Measurements from ENCODE around the gene NSF. TPM values are rescaled to one million over a fixed set of nuclear protein-coding genes. Genes with fewer than 3 reads are reported as not detected.

The NSF gene
- total RNA-seq, 1 donor from 2014 or later, result 36.1 TPM

- TF ChIP-seq, protein P1, sequence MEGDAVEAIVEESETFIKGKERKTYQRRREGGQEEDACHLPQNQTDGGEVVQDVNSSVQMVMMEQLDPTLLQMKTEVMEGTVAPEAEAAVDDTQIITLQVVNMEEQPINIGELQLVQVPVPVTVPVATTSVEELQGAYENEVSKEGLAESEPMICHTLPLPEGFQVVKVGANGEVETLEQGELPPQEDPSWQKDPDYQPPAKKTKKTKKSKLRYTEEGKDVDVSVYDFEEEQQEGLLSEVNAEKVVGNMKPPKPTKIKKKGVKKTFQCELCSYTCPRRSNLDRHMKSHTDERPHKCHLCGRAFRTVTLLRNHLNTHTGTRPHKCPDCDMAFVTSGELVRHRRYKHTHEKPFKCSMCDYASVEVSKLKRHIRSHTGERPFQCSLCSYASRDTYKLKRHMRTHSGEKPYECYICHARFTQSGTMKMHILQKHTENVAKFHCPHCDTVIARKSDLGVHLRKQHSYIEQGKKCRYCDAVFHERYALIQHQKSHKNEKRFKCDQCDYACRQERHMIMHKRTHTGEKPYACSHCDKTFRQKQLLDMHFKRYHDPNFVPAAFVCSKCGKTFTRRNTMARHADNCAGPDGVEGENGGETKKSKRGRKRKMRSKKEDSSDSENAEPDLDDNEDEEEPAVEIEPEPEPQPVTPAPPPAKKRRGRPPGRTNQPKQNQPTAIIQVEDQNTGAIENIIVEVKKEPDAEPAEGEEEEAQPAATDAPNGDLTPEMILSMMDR (IDR thresholded peaks at IDR 0.05), result no peak
- TF ChIP-seq POLR2AphosphoS5 (IDR thresholded peaks at IDR 0.05; ENCODE audit: insufficient read depth in 1 of 2, low read depth in 1 of 2) (no peak), POLR2A (IDR thresholded peaks at IDR 0.05) (no peak)
- no peaks in the 10 kb centered on the region for H3K9me3 ChIP-seq
- no peak overlapping the region for H3K27ac ChIP-seq
- H3K4me1 ChIP-seq, result no peaks in the 10 kb centered on the region
- H3K36me3 ChIP-seq, result no peaks in the 10 kb centered on the region
- DNase-seq (ENCODE audit: extremely low spot score in 2 of 2), result no peak
- no peaks in the 10 kb centered on the region for H3K27me3 ChIP-seq
- H3K4me3 ChIP-seq, result no peak overlapping the region
- intact Hi-C loops (cut with DNase I), result no loop called here
These were observed 189.5 kb downstream of the NSF start for GRCh38 chr17:46780003-46780373.

DNA sequence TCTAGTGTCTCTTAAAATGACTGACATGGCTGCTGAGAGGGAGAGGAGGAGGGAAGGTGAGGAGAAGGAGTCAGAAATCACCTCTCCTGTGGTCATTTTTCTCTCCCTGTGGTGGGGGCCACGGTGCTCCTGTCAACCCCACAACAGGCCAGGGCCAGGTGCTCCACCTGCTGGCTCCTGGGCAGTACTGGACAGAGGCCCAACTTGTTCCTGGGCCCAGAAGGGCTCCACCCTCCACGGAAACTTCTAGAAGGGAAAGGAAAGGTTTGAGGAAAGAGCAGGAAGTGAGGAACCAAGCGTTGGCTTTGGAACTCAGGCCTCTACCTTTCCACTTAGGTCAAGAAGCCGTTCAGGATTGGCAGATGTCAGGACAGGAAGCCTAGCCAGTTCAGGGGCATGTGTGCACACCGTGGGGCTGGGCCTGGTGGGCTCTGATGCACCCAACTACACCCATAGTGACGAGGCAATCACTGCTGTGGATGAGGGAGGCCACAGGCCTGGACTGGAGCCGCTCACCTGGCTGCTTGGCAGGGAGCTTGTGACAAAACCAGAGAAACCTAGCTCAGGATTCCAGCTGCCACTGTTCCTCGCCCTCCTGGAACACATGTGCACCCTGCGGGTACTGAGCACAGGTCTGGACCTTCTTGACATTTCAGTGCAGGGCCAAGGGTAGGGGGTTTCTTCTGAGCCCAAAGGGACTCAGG is 191.9 kb downstream of the NSF start:
- H3K4me3 ChIP-seq, result no peak overlapping the region
- no peaks in the 10 kb centered on the region for H3K9me3 ChIP-seq
- no peak overlapping the region for H3K27ac ChIP-seq
- no peak for TF ChIP-seq POLR2AphosphoS5 (IDR thresholded peaks at IDR 0.05; ENCODE audit: insufficient read depth in 1 of 2, low read depth in 1 of 2)
- TF ChIP-seq, protein P1 (IDR thresholded peaks at IDR 0.05), result no peak
- no peak for TF ChIP-seq POLR2A (IDR thresholded peaks at IDR 0.05)
- no peaks in the 10 kb centered on the region for H3K27me3 ChIP-seq
- no peaks in the 10 kb centered on the region for H3K36me3 ChIP-seq
- intact Hi-C loops (cut with DNase I), result no loop called here
- no peak for DNase-seq (ENCODE audit: extremely low spot score in 2 of 2)
- no peaks in the 10 kb centered on the region for H3K4me1 ChIP-seq

DNA sequence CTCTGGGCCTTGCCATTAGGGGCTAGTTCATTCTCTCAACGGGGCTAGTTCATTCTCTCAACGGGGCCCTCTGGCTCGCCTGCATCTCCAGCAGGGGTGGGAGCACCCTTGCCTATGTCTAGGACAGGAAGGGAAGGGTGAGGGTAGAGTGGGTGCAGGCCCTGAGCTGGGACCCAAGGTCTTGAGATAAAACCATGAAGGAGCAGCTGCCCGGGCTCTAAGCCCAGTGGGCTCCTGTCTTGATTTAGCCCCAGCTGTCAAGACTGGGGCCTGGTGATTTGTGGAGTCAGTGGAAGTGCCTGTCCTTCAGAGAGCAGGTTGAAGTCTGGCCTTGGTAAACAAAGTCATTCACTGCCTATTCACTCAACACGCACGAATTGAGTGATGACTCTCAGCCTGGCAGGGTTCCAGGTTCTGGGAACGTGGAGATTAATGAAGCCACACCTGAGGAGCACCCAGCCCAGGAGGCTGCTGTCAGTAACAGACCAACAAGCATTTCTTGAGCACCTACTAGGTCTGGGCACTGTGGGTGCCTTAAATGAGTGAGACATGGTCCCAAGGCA is 192.6 kb downstream of the NSF start:
- H3K9me3 ChIP-seq, result no peaks in the 10 kb centered on the region
- intact Hi-C loops (cut with DNase I), result no loop called here
- no peaks in the 10 kb centered on the region for H3K4me1 ChIP-seq
- H3K27me3 ChIP-seq, result no peaks in the 10 kb centered on the region
- no peak overlapping the region for H3K4me3 ChIP-seq
- TF ChIP-seq POLR2A (IDR thresholded peaks at IDR 0.05), result no peak
- TF ChIP-seq, protein P1 (IDR thresholded peaks at IDR 0.05), result no peak
- TF ChIP-seq POLR2AphosphoS5 (IDR thresholded peaks at IDR 0.05; ENCODE audit: insufficient read depth in 1 of 2, low read depth in 1 of 2), result no peak
- DNase-seq (ENCODE audit: extremely low spot score in 2 of 2), result no peak
- no peaks in the 10 kb centered on the region for H3K36me3 ChIP-seq
- H3K27ac ChIP-seq, result no peak overlapping the region

- H3K27me3 ChIP-seq, result no peaks in the 10 kb centered on the region
- no peak overlapping the region for H3K27ac ChIP-seq
- H3K36me3 ChIP-seq, result no peaks in the 10 kb centered on the region
- no peak overlapping the region for H3K4me3 ChIP-seq
- TF ChIP-seq, protein P1 (IDR thresholded peaks at IDR 0.05), result no peak
- no peak for TF ChIP-seq POLR2A (IDR thresholded peaks at IDR 0.05)
- no peak for TF ChIP-seq POLR2AphosphoS5 (IDR thresholded peaks at IDR 0.05; ENCODE audit: insufficient read depth in 1 of 2, low read depth in 1 of 2)
- no peaks in the 10 kb centered on the region for H3K9me3 ChIP-seq
- intact Hi-C loops (cut with DNase I), result no loop called here
- H3K4me1 ChIP-seq, result no peaks in the 10 kb centered on the region
- DNase-seq (ENCODE audit: extremely low spot score in 2 of 2), result no peak
These were observed 195.2 kb downstream of the NSF start for GRCh38 chr17:46785696-46786095.

DNA sequence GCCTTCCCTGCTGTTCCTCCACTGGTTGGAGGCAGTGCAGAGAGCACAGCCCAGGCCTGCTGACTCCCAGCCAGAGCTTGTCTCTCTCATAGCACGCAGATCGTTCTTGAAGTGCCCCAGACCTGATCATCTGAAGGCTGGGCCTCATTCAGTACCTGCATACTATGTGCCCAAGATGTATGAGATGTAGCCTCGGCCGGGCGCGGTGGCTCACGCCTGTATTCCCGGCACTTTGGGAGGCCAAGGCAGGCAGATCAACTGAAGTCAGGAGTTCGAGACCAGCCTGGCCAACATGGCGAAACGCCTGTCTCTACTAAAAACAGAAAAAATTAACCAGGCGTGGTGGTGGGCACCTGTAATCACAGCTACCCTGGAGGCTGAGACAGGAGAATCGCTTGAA is 197.0 kb downstream of the NSF start:
- H3K36me3 ChIP-seq, result no peaks in the 10 kb centered on the region
- no peak for TF ChIP-seq POLR2A (IDR thresholded peaks at IDR 0.05)
- TF ChIP-seq POLR2AphosphoS5 (IDR thresholded peaks at IDR 0.05; ENCODE audit: insufficient read depth in 1 of 2, low read depth in 1 of 2), result no peak
- H3K4me1 ChIP-seq, result no peaks in the 10 kb centered on the region
- H3K9me3 ChIP-seq, result no peaks in the 10 kb centered on the region
- DNase-seq (ENCODE audit: extremely low spot score in 2 of 2), result no peak
- no peak overlapping the region for H3K27ac ChIP-seq
- intact Hi-C loops (cut with DNase I), result no loop called here
- H3K4me3 ChIP-seq, result no peak overlapping the region
- H3K27me3 ChIP-seq, result no peaks in the 10 kb centered on the region
